Left lung (tissue), 10 donors: ENCODE measurements around the gene GRIPAP1. TPM values are rescaled to one million over a fixed set of nuclear protein-coding genes. Genes with fewer than 3 reads are reported as not detected.

ENCODE experiments used
- ATAC-seq: fragments of 200-7000 bp; cut with Tn5 transposase; one replicate; pipeline ENCODE4 v1.9.1; 2020; ENCODE audit warnings: moderate library complexity
- DNase-seq, 4 donors: peaks; one replicate each; pipeline ENCODE4 v3.0.0-alpha.2; 2013 to 2020
- H3K27ac ChIP-seq, 2 donors: fragments of 200-600 bp; sonication (generic) in 1 of 2; one replicate each; pipeline versions ENCODE4 v1.5.0 to v1.8.0; 2020 to 2021
- H3K27me3 ChIP-seq, 2 donors: fragments of 200-600 bp; sonication (generic) in 1 of 2; one replicate each; pipeline versions ENCODE4 v1.5.0 to v1.8.0; 2020 to 2021
- H3K36me3 ChIP-seq, 2 donors: fragments of 200-600 bp; sonication (generic) in 1 of 2; one replicate each; pipeline versions ENCODE4 v1.5.0 to v1.8.0; 2020 to 2021
- H3K4me1 ChIP-seq, 2 donors: fragments of 200-600 bp; one replicate each; pipeline ENCODE4 v1.8.0; 2021
- H3K4me3 ChIP-seq, 2 donors: fragments of 200-600 bp; sonication (generic) in 1 of 2; one replicate each; pipeline versions ENCODE4 v1.5.0 to v1.8.0; 2020 to 2021; ENCODE audit warnings: mild to moderate bottlenecking in 1 of 2
- H3K9me3 ChIP-seq, 2 donors: fragments of 200-600 bp; sonication (generic) in 1 of 2; one replicate each; pipeline versions ENCODE4 v1.5.0 to v1.8.0; 2020 to 2021
- intact Hi-C, 2 donors: fragments of 100-400 bp; cut with DNase I; formaldehyde crosslinking; loops; one replicate each; pipeline versions ENCODE4 v1.11.2 to v1.14.2; 2022
- polyA plus RNA-seq, 6 donors: library from polyadenylated mRNA; unstranded; fragments of 120-200 nt; gene quantifications; one replicate each; pipeline ENCODE4 v1.2.1, GENCODE V29; 2013; ENCODE audit not compliant: insufficient read length in 6 of 6
- total RNA-seq, 2 donors: library from RNA; stranded (reverse); fragmentation: NEBNext Ultra II Directional; extraction: Animal tissue kit (Norgen Biotek cat#: 25700); gene quantifications; one replicate each; pipeline ENCODE4 v1.2.1, GENCODE V29; 2021
- TF ChIP-seq, protein P1 (sequence below), 2 donors: fragments of 200-600 bp; sonication (generic) in 1 of 2; IDR thresholded peaks; one replicate each; pipeline versions ENCODE4 v1.5.0 to v1.8.0; 2021; ENCODE audit warnings: antibody characterized with exemption in 2 of 2
- donor health status: DM: no; HTN: yes; CAD: no.
- donor health status: DM: no; HTN: no; CAD: no.

GRIPAP1 gene
- total and polyA plus RNA-seq, 8 donors = 36.1 to 67.1 (median 57.6) TPM

DNA sequence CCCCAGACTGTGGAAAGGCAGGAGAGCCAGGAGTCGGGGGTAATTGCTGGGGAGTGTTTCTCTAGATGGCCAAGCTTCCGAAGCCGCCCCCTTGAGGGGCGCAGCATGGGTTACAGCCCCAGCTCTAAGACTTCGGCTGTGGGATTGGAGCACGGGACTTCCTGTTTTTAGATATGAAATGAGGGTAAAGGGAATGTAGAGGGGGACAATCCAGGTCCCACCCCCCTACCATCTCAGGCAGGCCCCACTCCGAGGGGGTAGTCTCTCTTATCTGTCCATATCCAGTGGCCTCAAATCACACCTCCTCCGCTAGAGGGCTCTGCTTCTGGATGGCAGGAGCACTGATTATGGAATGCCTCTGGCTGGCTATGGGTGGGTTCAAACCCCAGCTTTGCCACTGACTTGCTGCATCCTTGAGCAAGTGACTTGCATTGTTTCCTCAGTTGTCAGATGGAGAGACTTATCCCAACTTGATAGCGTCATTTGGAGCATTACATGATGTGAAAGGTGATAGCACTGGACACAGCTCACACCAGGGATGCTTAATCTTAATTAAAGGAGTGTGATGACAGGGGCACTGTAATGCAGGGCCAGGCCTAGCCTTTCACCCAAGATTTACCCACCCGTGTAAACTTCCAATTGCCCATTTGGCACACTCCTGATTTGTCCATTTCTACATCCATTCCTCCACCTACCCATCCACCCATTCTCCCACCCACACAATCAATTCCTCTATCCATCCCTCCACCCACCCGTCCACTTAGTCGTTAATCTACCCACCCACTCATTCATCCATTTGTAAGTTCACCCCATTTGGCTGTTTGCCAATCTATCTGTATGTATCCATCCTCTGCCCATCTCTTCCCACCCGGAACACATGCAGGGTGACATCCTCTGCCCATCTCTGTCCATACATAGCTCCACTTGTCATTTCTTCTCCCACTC, 29.6 kb downstream of the GRIPAP1 start:
- Histone ChIP-seq H3K27me3 (no peaks in the 10 kb centered on the region), H3K27ac (peak overlapping the region in 1 of 2 donors; percentile 5), H3K9me3 (no peaks in the 10 kb centered on the region), H3K4me1 (peaks cover 0 to 12% of the 10 kb centered on the region in 2 donors), H3K4me3 (peak overlapping the region in 1 of 2 donors; percentile 7), H3K36me3 (peaks cover 0 to 34% of the 10 kb centered on the region in 2 donors)
- peak in 1 of 4 donors; percentile 41 for DNase-seq
- TF ChIP-seq, protein P1, sequence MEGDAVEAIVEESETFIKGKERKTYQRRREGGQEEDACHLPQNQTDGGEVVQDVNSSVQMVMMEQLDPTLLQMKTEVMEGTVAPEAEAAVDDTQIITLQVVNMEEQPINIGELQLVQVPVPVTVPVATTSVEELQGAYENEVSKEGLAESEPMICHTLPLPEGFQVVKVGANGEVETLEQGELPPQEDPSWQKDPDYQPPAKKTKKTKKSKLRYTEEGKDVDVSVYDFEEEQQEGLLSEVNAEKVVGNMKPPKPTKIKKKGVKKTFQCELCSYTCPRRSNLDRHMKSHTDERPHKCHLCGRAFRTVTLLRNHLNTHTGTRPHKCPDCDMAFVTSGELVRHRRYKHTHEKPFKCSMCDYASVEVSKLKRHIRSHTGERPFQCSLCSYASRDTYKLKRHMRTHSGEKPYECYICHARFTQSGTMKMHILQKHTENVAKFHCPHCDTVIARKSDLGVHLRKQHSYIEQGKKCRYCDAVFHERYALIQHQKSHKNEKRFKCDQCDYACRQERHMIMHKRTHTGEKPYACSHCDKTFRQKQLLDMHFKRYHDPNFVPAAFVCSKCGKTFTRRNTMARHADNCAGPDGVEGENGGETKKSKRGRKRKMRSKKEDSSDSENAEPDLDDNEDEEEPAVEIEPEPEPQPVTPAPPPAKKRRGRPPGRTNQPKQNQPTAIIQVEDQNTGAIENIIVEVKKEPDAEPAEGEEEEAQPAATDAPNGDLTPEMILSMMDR (IDR thresholded peaks at IDR 0.05) = peak; percentile 26 to 30
- ATAC-seq = peak; percentile 67
- intact Hi-C loops = no loop called here

DNA sequence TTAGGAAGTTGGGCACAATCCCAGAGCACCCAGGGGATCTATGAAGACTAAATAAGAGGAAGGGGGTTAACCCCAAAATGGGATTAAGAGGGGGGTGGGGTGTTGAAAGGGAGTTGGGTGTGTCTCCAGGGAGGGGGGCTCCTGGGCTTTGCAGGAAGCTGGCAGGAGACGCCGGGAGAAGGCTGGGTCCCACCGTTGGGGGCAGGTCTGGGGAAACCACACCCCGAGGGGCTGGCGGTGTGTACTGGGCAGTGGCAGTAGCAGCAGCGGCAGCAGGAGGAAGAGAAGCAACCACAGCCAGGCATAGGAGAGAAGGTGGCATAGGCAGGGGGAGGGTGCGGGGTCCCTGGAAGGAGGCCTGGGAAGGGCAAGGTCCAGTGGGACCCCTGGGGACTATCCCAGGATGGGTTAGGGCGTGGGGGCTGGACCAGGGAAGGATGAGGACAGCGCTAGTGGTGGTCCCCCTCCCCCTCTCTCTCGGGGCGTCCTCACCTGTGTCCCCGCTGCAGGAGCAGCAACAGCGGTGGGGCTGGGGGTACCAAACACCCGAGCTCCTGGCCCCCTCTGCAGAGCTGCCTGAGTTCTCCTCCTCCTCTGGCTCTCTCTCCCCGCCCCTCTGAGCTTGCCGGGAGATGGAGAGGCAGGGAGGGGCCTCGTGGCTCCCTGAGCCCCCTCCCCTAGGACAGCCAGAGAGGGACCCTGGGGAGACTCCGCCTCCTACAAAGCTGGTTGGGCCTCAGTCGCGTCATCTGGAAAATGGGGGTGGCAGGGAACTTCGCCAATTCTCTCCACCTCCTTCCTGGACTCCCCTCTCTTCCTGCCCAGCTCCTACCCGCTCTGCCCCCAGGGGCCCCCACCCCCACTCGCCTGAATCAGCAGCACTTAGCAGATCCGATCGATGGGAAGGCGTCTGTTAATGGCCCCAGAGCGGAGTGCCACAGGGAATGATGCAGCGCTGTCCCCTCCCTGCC, 30.5 kb downstream of the GRIPAP1 start, which contains the start of gene KCND1:
Gene KCND1 (minus strand): TSS at position 596 of the 971 bp plus-strand sequence. CDS start 1,573 bp downstream, outside the sequence.
- DNase-seq (peak in 2 of 4 donors; percentile 50 to 59), ATAC-seq (peak; percentile 63)
- intact Hi-C loops = no loop called here
- Histone ChIP-seq H3K4me3 (peak within 1 kb of the TSS; percentile 5 to 7), H3K9me3 (no peaks in the 10 kb centered on the region), H3K36me3 (peaks cover 0 to 25% of the 10 kb centered on the region in 2 donors), H3K27ac (peak within 1 kb of the TSS; percentile 5 to 59), H3K4me1 (peaks cover 0 to 12% of the 10 kb centered on the region in 2 donors), H3K27me3 (no peaks in the 10 kb centered on the region)
- TF ChIP-seq, protein P1 (IDR thresholded peaks at IDR 0.05) = no peak

DNA sequence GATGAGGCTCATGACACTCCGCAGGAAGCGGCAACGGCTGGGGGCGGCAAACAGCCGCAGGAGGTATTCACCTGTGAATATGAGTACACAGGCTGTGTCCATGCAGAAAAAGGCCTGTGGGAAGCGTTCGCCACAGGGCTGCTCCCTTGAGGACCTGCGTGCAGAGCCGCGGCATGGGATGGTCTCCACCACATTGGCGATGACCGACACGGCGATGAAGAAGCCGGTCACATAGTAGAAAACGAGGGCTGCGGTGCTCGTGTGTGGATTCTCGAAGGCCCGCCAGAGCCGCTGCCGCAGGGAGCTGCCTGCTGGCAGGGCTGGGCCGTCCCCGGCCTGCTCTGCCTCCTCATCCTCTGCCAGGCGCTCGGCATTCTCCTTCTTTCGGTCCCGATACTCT, 32.6 kb downstream of the GRIPAP1 start:
- ATAC-seq (no peak), DNase-seq (no peak)
- Histone ChIP-seq H3K27me3 (no peaks in the 10 kb centered on the region), H3K4me1 (peaks cover 0 to 12% of the 10 kb centered on the region in 2 donors), H3K27ac (no peak overlapping the region), H3K36me3 (peaks cover 0 to 4% of the 10 kb centered on the region in 2 donors), H3K4me3 (no peak overlapping the region), H3K9me3 (no peaks in the 10 kb centered on the region)
- TF ChIP-seq, protein P1 (IDR thresholded peaks at IDR 0.05) = no peak
- intact Hi-C loops = no loop called here

DNA sequence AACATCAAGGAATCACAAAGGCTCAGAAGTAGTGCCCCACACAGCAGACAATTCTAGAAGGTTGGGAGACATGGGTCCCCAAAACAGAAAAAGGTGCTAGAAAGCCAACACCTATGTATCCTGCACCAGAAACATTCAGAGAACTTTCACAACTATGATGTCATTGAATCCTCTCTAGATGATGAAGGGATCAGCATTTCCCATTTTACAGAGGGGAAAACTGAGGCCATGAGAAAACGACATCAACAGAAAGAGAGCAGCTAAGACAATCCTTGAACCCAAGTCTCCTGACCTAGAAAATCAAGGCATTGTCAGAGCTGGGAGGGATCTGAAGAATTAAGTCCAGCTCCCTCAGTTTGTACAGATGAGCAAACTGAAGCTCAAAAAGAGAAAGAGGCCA, 33.7 kb downstream of the GRIPAP1 start:
- no peaks in the 10 kb centered on the region for H3K9me3 ChIP-seq
- intact Hi-C loops = no loop called here
- H3K4me1 ChIP-seq = peaks cover 0 to 12% of the 10 kb centered on the region in 2 donors
- no peak overlapping the region for H3K4me3 ChIP-seq
- TF ChIP-seq, protein P1 (IDR thresholded peaks at IDR 0.05) = no peak
- DNase-seq (no peak), ATAC-seq (no peak)
- H3K27ac ChIP-seq = no peak overlapping the region
- H3K36me3 ChIP-seq = no peaks in the 10 kb centered on the region
- H3K27me3 ChIP-seq = no peaks in the 10 kb centered on the region
